PC-3 (cell line): ENCODE measurements around the gene L3MBTL4.

Experiments
- EZH2 ChIP-seq: fragments of 300-600 bp; sonication (generic); IDR thresholded peaks from one replicate; pipeline ENCODE4 v1.6.1; 2017; ENCODE audit warnings: antibody characterized with exemption, mild to moderate bottlenecking, low read length; ENCODE audit not compliant: unreplicated experiment
- EZH2phosphoT487 ChIP-seq: fragments of 300-600 bp; sonication (generic); IDR thresholded peaks from 2 replicates; pipeline ENCODE4 v1.6.1; 2018; ENCODE audit warnings: mild to moderate bottlenecking, antibody characterized with exemption, low read length, borderline replicate concordance
- TF ChIP-seq, protein P1 (sequence below): fragments of 300-600 bp; sonication (generic); conservative IDR thresholded peaks from 2 replicates; pipeline ENCODE4 v1.5.1; 2017; ENCODE audit warnings: antibody characterized with exemption, low read depth, mild to moderate bottlenecking, low read length

DNA sequence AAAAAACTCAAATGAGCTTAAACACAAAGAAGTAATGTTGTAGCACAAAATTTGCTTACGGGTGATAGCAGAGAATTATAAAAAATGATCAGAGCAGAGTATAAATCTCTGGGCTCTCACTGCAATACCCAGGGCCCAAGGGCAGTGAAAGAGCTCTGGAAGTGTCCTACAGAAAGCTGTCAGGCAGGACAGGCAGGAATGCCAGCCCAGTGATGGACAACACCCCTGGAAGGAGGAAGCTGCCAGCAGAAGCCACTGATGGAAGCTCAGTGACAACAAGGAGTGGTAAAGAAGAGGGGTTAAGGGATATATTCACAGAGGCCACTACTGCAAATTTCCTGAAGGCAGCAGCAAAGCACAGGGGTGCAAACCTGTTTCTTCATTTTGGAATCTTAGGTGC lies 214.9 kb downstream of the L3MBTL4 start:
- TF ChIP-seq, protein P1, sequence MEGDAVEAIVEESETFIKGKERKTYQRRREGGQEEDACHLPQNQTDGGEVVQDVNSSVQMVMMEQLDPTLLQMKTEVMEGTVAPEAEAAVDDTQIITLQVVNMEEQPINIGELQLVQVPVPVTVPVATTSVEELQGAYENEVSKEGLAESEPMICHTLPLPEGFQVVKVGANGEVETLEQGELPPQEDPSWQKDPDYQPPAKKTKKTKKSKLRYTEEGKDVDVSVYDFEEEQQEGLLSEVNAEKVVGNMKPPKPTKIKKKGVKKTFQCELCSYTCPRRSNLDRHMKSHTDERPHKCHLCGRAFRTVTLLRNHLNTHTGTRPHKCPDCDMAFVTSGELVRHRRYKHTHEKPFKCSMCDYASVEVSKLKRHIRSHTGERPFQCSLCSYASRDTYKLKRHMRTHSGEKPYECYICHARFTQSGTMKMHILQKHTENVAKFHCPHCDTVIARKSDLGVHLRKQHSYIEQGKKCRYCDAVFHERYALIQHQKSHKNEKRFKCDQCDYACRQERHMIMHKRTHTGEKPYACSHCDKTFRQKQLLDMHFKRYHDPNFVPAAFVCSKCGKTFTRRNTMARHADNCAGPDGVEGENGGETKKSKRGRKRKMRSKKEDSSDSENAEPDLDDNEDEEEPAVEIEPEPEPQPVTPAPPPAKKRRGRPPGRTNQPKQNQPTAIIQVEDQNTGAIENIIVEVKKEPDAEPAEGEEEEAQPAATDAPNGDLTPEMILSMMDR, result no peak
- no peak for TF ChIP-seq EZH2phosphoT487
- no peak for TF ChIP-seq EZH2
